PFSK-1 (cell line): Measurements from ENCODE around the gene GPM6B.

Source experiments
- POLR2AphosphoS5 ChIP-seq: IDR thresholded peaks from 2 replicates; pipeline ENCODE4 v1.6.1; 2012; ENCODE audit warnings: low read depth, mild to moderate bottlenecking, control low read depth, low read length, moderate library complexity
- TAF1 ChIP-seq: IDR thresholded peaks from 2 replicates; pipeline ENCODE4 v1.6.1; 2012; ENCODE audit warnings: low read length, control low read depth, borderline replicate concordance; ENCODE audit not compliant: insufficient read depth
- TF ChIP-seq, protein P1 (sequence below), 2 experiments: IDR thresholded peaks; 2 replicates each; pipeline versions ENCODE4 v1.6.1 to v1.8.0; 2011 to 2012; ENCODE audit warnings: low read depth in 2 of 2, low read length in 2 of 2, control low read depth in 1 of 2, inconsistent platforms in 1 of 2, mild to moderate bottlenecking in 1 of 2, moderate library complexity in 1 of 2; ENCODE audit not compliant: insufficient read depth in 1 of 2

DNA sequence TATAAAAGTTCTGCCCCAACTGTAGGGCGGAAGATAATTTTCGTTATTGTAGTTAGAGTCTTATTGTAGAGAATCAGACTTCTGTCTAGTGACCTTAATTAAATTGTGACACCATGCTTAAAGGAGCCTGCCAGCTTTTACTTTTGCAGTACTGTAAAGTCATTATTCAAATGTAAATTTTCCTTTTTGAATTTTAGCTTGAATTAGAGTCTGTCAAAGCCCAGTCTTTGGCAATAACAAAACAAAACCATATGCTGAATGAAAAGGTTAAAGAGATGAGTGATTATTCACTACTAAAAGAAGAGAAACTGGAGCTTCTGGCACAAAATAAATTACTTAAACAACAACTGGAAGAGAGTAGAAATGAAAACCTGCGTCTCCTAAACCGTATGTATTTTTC lies 60.5 kb downstream of the GPM6B start:
- TF ChIP-seq POLR2AphosphoS5 (no peak), TAF1 (no peak)
- TF ChIP-seq, protein P1, sequence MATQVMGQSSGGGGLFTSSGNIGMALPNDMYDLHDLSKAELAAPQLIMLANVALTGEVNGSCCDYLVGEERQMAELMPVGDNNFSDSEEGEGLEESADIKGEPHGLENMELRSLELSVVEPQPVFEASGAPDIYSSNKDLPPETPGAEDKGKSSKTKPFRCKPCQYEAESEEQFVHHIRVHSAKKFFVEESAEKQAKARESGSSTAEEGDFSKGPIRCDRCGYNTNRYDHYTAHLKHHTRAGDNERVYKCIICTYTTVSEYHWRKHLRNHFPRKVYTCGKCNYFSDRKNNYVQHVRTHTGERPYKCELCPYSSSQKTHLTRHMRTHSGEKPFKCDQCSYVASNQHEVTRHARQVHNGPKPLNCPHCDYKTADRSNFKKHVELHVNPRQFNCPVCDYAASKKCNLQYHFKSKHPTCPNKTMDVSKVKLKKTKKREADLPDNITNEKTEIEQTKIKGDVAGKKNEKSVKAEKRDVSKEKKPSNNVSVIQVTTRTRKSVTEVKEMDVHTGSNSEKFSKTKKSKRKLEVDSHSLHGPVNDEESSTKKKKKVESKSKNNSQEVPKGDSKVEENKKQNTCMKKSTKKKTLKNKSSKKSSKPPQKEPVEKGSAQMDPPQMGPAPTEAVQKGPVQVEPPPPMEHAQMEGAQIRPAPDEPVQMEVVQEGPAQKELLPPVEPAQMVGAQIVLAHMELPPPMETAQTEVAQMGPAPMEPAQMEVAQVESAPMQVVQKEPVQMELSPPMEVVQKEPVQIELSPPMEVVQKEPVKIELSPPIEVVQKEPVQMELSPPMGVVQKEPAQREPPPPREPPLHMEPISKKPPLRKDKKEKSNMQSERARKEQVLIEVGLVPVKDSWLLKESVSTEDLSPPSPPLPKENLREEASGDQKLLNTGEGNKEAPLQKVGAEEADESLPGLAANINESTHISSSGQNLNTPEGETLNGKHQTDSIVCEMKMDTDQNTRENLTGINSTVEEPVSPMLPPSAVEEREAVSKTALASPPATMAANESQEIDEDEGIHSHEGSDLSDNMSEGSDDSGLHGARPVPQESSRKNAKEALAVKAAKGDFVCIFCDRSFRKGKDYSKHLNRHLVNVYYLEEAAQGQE (IDR thresholded peaks at IDR 0.05; ENCODE audit: insufficient read depth in 1 of 2, low read depth in 2 of 2, low read length in 2 of 2): no peak
